Endothelial cell (in vitro differentiated cells): ENCODE data around the gene ADCY10. TPM values are rescaled to one million over a fixed set of nuclear protein-coding genes. Genes with fewer than 3 reads are reported as not detected.

Source experiments
- DNase-seq: peaks from one replicate; pipeline ENCODE4 v3.0.0; 2021; ENCODE audit warnings: low spot score
- H3K27ac Mint-ChIP-seq: one replicate; pipeline ENCODE4 v1.8.0; 2021; ENCODE audit warnings: mixed read lengths, inconsistent platforms; ENCODE audit not compliant: unreplicated experiment
- H3K27me3 Mint-ChIP-seq: one replicate; pipeline ENCODE4 v1.8.0; 2021; ENCODE audit warnings: mild to moderate bottlenecking, moderate library complexity, mixed read lengths, inconsistent platforms; ENCODE audit not compliant: unreplicated experiment
- H3K36me3 Mint-ChIP-seq: one replicate; pipeline ENCODE4 v1.8.0; 2021; ENCODE audit warnings: mild to moderate bottlenecking, low read depth, mixed read lengths, inconsistent platforms; ENCODE audit not compliant: unreplicated experiment
- H3K4me1 Mint-ChIP-seq: one replicate; pipeline ENCODE4 v1.8.0; 2021; ENCODE audit warnings: mild to moderate bottlenecking, mixed read lengths, inconsistent platforms; ENCODE audit not compliant: unreplicated experiment
- H3K4me3 Mint-ChIP-seq: one replicate; pipeline ENCODE4 v1.8.0; 2021; ENCODE audit warnings: mild to moderate bottlenecking, mixed read lengths, inconsistent platforms; ENCODE audit not compliant: unreplicated experiment
- H3K9me3 Mint-ChIP-seq: one replicate; pipeline ENCODE4 v1.8.0; 2021; ENCODE audit warnings: mixed read lengths, inconsistent platforms; ENCODE audit not compliant: unreplicated experiment
- total RNA-seq: library from RNA; stranded (reverse); fragmentation: NEBNext Ultra II Directional; extraction: Animal tissue kit (Norgen Biotek cat#: 25700); gene quantifications from one replicate; pipeline ENCODE4 v1.2.1, GENCODE V29; 2021; ENCODE audit not compliant: unreplicated experiment
- TF ChIP-seq, protein P1 (sequence below): fragments of 200-600 bp; sonication (generic); IDR thresholded peaks from one replicate; pipeline ENCODE4 v1.5.0; 2021; ENCODE audit warnings: antibody characterized with exemption; ENCODE audit not compliant: unreplicated experiment

Gene ADCY10
- total RNA-seq, 1 donor from 2014 or later: 0.31 TPM

DNA sequence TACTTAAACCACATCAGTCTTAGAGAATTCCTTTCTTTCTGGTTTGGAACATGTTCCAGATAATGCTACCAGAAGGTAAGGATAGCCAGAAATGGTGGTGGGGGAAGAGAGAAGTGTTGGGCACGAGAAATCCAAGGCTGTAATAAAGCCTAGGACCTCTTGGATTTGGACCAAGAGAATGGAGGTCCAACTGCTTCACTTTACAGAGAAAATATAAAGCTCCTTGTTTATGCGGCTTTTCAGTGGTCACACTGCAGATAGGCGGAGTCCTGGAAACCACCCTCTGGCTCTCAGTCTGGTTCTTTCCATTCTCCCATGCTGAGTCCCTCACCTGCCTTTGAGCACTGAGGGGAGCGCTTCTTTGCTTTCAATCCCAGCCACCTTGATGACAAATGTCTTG lies 87.8 kb downstream of the ADCY10 start:
- no peak for DNase-seq
- Mint-ChIP-seq H3K4me3 (no peak overlapping the region), H3K9me3 (no peaks in the 10 kb centered on the region), H3K36me3 (no peaks in the 10 kb centered on the region), H3K27ac (no peak overlapping the region), H3K4me1 (peaks cover 12% of the 10 kb centered on the region), H3K27me3 (no peaks in the 10 kb centered on the region)
- TF ChIP-seq, protein P1, sequence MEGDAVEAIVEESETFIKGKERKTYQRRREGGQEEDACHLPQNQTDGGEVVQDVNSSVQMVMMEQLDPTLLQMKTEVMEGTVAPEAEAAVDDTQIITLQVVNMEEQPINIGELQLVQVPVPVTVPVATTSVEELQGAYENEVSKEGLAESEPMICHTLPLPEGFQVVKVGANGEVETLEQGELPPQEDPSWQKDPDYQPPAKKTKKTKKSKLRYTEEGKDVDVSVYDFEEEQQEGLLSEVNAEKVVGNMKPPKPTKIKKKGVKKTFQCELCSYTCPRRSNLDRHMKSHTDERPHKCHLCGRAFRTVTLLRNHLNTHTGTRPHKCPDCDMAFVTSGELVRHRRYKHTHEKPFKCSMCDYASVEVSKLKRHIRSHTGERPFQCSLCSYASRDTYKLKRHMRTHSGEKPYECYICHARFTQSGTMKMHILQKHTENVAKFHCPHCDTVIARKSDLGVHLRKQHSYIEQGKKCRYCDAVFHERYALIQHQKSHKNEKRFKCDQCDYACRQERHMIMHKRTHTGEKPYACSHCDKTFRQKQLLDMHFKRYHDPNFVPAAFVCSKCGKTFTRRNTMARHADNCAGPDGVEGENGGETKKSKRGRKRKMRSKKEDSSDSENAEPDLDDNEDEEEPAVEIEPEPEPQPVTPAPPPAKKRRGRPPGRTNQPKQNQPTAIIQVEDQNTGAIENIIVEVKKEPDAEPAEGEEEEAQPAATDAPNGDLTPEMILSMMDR: no peak

DNA sequence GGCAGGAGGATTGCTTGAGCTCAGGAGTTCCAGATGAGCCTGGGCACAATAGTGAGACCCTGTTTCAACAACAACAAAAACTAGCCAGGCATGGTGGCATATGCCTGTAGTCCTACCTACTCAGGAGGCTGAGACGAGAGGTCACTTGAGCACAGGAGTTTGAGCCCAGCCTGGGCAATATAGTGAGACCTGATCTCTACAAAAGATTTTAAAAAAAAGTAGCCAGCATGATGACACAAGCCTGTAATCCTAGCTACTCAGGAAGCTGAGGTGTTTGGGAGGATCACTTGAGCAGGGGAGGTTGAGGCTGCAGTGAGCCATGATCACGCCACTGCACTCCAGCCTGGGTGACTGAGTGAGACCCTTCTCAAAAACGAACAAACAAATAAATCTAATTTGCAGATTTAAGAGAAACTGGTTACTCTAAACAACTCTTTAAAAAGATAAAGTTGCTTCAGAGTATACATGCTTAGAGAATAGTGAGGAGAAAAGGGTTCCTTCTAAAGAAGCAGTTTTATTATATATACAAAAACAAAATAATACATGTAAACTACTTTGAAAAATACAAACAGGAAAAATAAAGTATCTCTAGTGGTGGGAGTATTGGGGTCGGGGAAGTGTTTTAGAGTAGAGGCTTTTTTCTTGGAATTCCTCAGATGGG lies 88.4 kb downstream of the ADCY10 start:
- no peak for DNase-seq
- Mint-ChIP-seq H3K27ac (no peak overlapping the region), H3K9me3 (no peaks in the 10 kb centered on the region), H3K4me3 (no peak overlapping the region), H3K27me3 (no peaks in the 10 kb centered on the region), H3K36me3 (no peaks in the 10 kb centered on the region), H3K4me1 (peaks cover 12% of the 10 kb centered on the region)
- TF ChIP-seq, protein P1: no peak

DNA sequence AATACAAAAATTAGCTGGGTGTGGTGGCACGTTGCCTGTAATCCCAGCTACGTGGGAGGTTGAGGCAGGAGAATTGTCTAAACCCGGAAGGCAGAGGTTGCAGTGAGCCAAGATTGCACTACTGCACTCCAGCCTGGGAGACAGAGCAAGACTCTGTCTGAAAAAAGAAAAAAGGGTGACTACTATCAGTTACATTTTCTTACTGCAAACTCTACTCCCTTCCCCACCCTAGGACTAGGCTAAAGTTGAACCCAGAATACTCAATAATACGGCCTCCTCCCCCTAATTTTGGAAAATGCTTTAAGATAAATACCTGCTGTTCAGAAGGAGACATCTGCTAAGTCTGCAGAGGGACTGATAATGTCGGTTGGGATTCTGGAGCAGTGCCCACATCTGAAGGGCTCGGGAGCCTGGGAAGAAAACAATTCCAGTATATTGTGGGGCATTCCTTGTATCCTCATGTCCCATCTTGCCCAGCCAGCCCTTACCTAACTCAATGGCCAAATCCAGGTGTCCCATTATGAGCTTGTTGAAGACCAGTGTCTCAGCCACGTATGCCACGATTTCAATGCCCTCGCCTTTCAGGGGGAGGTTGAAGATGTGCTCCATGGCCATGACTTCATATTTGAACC lies 89.7 kb downstream of the ADCY10 start:
- Mint-ChIP-seq H3K27me3 (no peaks in the 10 kb centered on the region), H3K4me1 (peaks cover 10% of the 10 kb centered on the region), H3K4me3 (no peak overlapping the region), H3K27ac (no peak overlapping the region), H3K36me3 (no peaks in the 10 kb centered on the region), H3K9me3 (no peaks in the 10 kb centered on the region)
- TF ChIP-seq, protein P1: no peak
- no peak for DNase-seq

DNA sequence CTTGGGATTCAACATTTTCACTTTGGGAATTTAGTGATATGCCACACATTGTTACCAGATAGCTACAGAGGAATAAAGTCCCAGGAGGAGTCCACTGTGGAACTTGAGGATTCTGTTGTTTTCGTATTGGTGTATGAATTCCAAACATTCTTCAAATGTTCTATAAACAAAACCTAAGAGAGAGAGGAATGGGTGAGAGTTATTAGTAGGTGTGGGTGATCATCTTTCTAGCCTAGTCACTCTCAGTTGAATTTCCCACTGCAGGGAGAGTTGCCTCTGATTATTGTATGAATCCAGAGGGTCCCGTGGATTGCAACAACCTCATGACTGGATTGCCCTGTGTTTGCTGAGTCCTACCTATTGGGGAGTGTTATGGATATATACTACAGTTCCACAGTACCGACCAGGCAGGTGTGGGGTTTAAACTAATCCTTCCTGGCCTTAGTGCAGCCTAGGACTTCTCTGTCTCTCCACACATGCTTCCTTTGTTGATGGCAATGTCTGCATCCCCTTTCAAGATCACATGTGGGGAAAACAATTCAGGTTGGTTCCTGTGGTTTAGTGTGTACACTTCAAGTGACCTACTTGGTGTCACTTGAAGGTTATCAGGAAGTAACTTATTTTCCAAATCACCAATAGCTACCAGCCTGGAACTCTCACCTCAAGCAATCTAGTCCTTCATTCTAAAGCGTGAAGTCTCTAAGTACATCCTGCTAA lies 91.8 kb downstream of the ADCY10 start:
- TF ChIP-seq, protein P1: no peak
- no peaks in the 10 kb centered on the region for H3K36me3 Mint-ChIP-seq
- H3K4me3 Mint-ChIP-seq: no peak overlapping the region
- H3K9me3 Mint-ChIP-seq: no peaks in the 10 kb centered on the region
- no peak overlapping the region for H3K27ac Mint-ChIP-seq
- no peaks in the 10 kb centered on the region for H3K27me3 Mint-ChIP-seq
- peaks cover 10% of the 10 kb centered on the region for H3K4me1 Mint-ChIP-seq
- no peak for DNase-seq

DNA sequence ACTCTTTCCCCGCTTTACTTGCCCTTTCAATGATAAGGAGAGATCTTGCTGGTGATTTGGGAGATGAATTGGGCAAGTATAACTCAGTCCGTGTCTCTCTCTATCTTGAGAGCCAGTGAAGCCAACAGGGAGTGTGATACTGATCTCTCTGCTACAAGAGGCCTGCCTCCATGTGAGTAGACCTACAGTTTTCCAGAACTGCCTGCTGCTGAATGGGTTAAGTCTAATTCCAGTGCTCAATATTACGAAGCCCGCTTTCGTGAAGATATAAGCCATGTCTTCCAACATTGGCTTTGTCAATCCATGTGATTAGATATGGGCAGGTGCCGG lies 92.6 kb downstream of the ADCY10 start:
- H3K36me3 Mint-ChIP-seq: no peaks in the 10 kb centered on the region
- no peaks in the 10 kb centered on the region for H3K27me3 Mint-ChIP-seq
- H3K27ac Mint-ChIP-seq: no peak overlapping the region
- no peaks in the 10 kb centered on the region for H3K9me3 Mint-ChIP-seq
- H3K4me3 Mint-ChIP-seq: peak overlapping the region; percentile 5
- TF ChIP-seq, protein P1: no peak
- H3K4me1 Mint-ChIP-seq: peaks cover 10% of the 10 kb centered on the region
- DNase-seq: no peak
